ENCODE results near the gene ATP2B3. TPM values are rescaled to one million over a fixed set of nuclear protein-coding genes. Genes with fewer than 3 reads are reported as not detected.
A peak's percentile ranks its signal among the peaks of the same experiment; 100 is the strongest.

ATP2B3 gene
- total RNA-seq: 0.11 and 0.60 TPM in 2 replicates
- long read RNA-seq: 0 reads

GRCh38 chrX:153517423-153517822, at the start of gene ATP2B3:
TSS of gene ATP2B3 (plus strand) at chrX:153517642. CDS start at chrX:153536248, 18,606 bp downstream.
- no peak for DNase-seq (ENCODE audit: low spot score, unreplicated experiment)
- H3K27ac Mint-ChIP-seq: no peak within 1 kb of the TSS
- TF ChIP-seq CTCF (IDR thresholded peaks at IDR 0.05; ENCODE audit: unreplicated experiment): no peak
- H3K9me3 Mint-ChIP-seq (ENCODE audit: low read depth): peaks cover 6% of the 10 kb centered on the region
- peaks cover 2% of the 10 kb centered on the region for H3K36me3 Mint-ChIP-seq (ENCODE audit: insufficient read depth)
- peaks cover 48% of the 10 kb centered on the region for H3K27me3 Mint-ChIP-seq
- no peaks in the 10 kb centered on the region for H3K4me1 Mint-ChIP-seq (ENCODE audit: low read depth)
- H3K4me3 Mint-ChIP-seq (ENCODE audit: low read depth): peak within 1 kb of the TSS; percentile 57

GRCh38 chrX:153468008-153468580, 49.3 kb upstream of the ATP2B3 start:
- peaks cover 1% of the 10 kb centered on the region for H3K36me3 Mint-ChIP-seq (ENCODE audit: insufficient read depth)
- DNase-seq (ENCODE audit: low spot score, unreplicated experiment): no peak
- H3K4me3 Mint-ChIP-seq (ENCODE audit: low read depth): no peak overlapping the region
- no peak for TF ChIP-seq CTCF (IDR thresholded peaks at IDR 0.05; ENCODE audit: unreplicated experiment)
- H3K27ac Mint-ChIP-seq: no peak overlapping the region
- no peaks in the 10 kb centered on the region for H3K4me1 Mint-ChIP-seq (ENCODE audit: low read depth)
- no peaks in the 10 kb centered on the region for H3K27me3 Mint-ChIP-seq
- peaks cover 3% of the 10 kb centered on the region for H3K9me3 Mint-ChIP-seq (ENCODE audit: low read depth)

GRCh38 chrX:153469811-153470410, 47.5 kb upstream of the ATP2B3 start:
- Mint-ChIP-seq H3K27ac (no peak overlapping the region), H3K27me3 (peaks cover 2% of the 10 kb centered on the region), H3K9me3 (ENCODE audit: low read depth) (no peaks in the 10 kb centered on the region), H3K36me3 (ENCODE audit: insufficient read depth) (no peaks in the 10 kb centered on the region), H3K4me1 (ENCODE audit: low read depth) (no peaks in the 10 kb centered on the region), H3K4me3 (ENCODE audit: low read depth) (peak overlapping the region; percentile 78)
- DNase-seq (ENCODE audit: low spot score, unreplicated experiment): no peak
- TF ChIP-seq CTCF (IDR thresholded peaks at IDR 0.05; ENCODE audit: unreplicated experiment): no peak

GRCh38 chrX:153470411-153471363, 46.8 kb upstream of the ATP2B3 start, which contains the start of gene HAUS7:
TSS of gene HAUS7 (minus strand) at chrX:153470576. CDS start at chrX:153470557, 19 bp downstream.
- no peak within 1 kb of the TSS for H3K27ac Mint-ChIP-seq
- peak within 1 kb of the TSS; percentile 78 for H3K4me3 Mint-ChIP-seq (ENCODE audit: low read depth)
- no peaks in the 10 kb centered on the region for H3K36me3 Mint-ChIP-seq (ENCODE audit: insufficient read depth)
- DNase-seq (ENCODE audit: low spot score, unreplicated experiment): peak; percentile 67
- H3K4me1 Mint-ChIP-seq (ENCODE audit: low read depth): no peaks in the 10 kb centered on the region
- TF ChIP-seq CTCF (IDR thresholded peaks at IDR 0.05; ENCODE audit: unreplicated experiment): peak; percentile 68
- peaks cover 5% of the 10 kb centered on the region for H3K27me3 Mint-ChIP-seq
- H3K9me3 Mint-ChIP-seq (ENCODE audit: low read depth): no peaks in the 10 kb centered on the region

- DNase-seq (ENCODE audit: low spot score, unreplicated experiment): no peak
- peaks cover 12% of the 10 kb centered on the region for H3K27me3 Mint-ChIP-seq
- H3K27ac Mint-ChIP-seq: no peak overlapping the region
- peaks cover 4% of the 10 kb centered on the region for H3K4me1 Mint-ChIP-seq (ENCODE audit: low read depth)
- H3K9me3 Mint-ChIP-seq (ENCODE audit: low read depth): peaks cover 4% of the 10 kb centered on the region
- no peak overlapping the region for H3K4me3 Mint-ChIP-seq (ENCODE audit: low read depth)
- no peaks in the 10 kb centered on the region for H3K36me3 Mint-ChIP-seq (ENCODE audit: insufficient read depth)
- no peak for TF ChIP-seq CTCF (IDR thresholded peaks at IDR 0.05; ENCODE audit: unreplicated experiment)
These were observed 45.7 kb upstream of the ATP2B3 start for GRCh38 chrX:153471663-153472280.
